Skeletal muscle tissue (tissue), 4 donors: ENCODE data around the gene PTH2R. TPM values are rescaled to one million over a fixed set of nuclear protein-coding genes. Genes with fewer than 3 reads are reported as not detected.
"Not testable (repeated sequence)": the region's sequence is repeated elsewhere in the genome, so short reads cannot be mapped to it uniquely, and the experiment has no call there.

ENCODE experiments used
- H3K27ac ChIP-seq: one replicate; pipeline ENCODE4 v1.7.0; 2013; ENCODE audit warnings: mild to moderate bottlenecking, low read depth, low read length, inconsistent platforms
- H3K27me3 ChIP-seq, 3 donors: one replicate each; pipeline ENCODE4 v1.7.0; 2013; ENCODE audit warnings: low read length in 3 of 3; ENCODE audit not compliant: control insufficient read depth in 3 of 3, insufficient read depth in 3 of 3
- H3K36me3 ChIP-seq, 3 donors: one replicate each; pipeline ENCODE4 v1.7.0; 2013; ENCODE audit warnings: low read length in 3 of 3; ENCODE audit not compliant: control insufficient read depth in 3 of 3, insufficient read depth in 3 of 3
- H3K4me1 ChIP-seq, 3 donors: one replicate each; pipeline ENCODE4 v1.7.0; 2013; ENCODE audit warnings: low read length in 3 of 3, mild to moderate bottlenecking in 3 of 3; ENCODE audit not compliant: control insufficient read depth in 3 of 3, insufficient read depth in 3 of 3
- H3K4me3 ChIP-seq, 3 donors: one replicate each; pipeline ENCODE4 v1.7.0; 2013; ENCODE audit warnings: low read length in 3 of 3
- H3K9ac ChIP-seq, 3 donors: one replicate each; pipeline ENCODE4 v1.7.0; 2013; ENCODE audit warnings: low read length in 3 of 3, mild to moderate bottlenecking in 3 of 3, moderate library complexity in 2 of 3, low read depth in 1 of 3
- H3K9me3 ChIP-seq, 3 donors: one replicate each; pipeline ENCODE4 v1.7.0; 2013; ENCODE audit warnings: low read length in 3 of 3; ENCODE audit not compliant: control insufficient read depth in 3 of 3
- total RNA-seq: library from RNA; depleted of rRNA; stranded (reverse); fragments of >200 nt; gene quantifications from one replicate; pipeline ENCODE4 v1.2.3, GENCODE V29; 2014
- donor health status: Osteomylitis.

The PTH2R gene
- total RNA-seq, 1 donor from 2014 or later = 0.52 TPM

DNA sequence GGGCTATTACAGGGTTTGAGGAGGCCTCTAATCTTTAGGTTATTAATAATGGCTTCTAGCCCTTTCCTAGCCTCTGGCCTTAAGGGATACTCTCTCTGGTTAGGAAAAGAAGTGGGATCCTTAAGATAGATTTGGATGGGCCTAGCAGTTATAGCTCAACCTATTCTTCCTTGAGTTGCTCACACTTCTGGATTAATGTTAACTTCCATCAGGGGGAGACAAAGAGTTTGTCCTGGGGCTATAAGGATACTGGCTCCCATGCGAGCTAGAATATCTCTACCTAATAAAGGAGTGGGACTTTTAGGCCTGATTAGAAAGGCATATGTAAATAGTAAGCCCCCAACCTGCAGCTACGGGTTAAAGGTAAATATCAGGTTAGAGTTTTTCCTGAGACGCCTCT lies 14.3 kb upstream of the PTH2R start:
- H3K36me3 ChIP-seq = no peaks in the 10 kb centered on the region
- no peak overlapping the region for H3K27ac ChIP-seq
- H3K27me3 ChIP-seq = no peaks in the 10 kb centered on the region
- no peak overlapping the region for H3K9ac ChIP-seq
- peaks cover 2 to 3% (median 3%) of the 10 kb centered on the region in 3 donors for H3K9me3 ChIP-seq
- H3K4me3 ChIP-seq = no peak overlapping the region
- no peaks in the 10 kb centered on the region for H3K4me1 ChIP-seq

DNA sequence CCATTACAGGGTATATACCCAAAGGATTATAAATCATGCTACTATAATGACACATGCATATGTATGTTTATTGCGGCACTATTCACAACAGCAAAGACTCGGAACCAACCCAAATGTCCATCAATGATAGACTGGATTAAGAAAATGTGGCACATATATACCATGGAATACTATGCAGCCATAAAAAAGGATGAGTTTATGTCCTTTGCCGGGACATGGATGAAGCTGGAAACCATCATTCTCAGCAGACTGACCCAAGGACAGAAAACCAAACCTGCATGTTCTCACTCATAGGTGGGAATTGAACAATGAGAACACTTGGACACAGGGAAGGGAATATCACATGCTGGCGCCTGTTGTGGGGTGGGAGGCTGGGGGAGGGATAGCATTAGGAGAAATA lies 9.8 kb upstream of the PTH2R start:
- H3K27me3 ChIP-seq, H3K36me3 ChIP-seq, H3K27ac ChIP-seq, H3K9me3 ChIP-seq, H3K9ac ChIP-seq, H3K4me3 ChIP-seq, H3K4me1 ChIP-seq: not testable (repeated sequence)

DNA sequence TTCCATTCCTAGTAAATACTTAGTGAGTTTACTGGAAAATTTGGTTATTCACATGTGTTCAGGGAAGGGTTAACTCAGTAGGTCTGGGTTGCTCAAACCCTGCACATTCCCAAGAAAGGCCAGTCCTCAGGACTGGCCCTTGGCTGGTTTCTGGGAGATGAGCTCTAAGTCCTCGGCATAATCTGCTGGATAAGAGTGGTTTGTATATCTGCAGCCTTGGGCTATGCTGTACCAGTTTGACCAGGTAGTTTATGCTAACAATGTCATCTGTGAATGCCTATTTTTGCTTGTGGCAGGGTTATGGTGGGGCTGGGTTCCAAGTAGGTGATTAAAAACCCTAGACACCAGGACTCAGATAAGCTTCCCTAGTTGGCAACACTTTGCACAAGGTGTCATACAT lies 7.4 kb upstream of the PTH2R start:
- no peak overlapping the region for H3K27ac ChIP-seq
- H3K9me3 ChIP-seq = peaks cover 2 to 3% (median 3%) of the 10 kb centered on the region in 3 donors
- no peaks in the 10 kb centered on the region for H3K4me1 ChIP-seq
- peaks cover 0 to 6% (median 4%) of the 10 kb centered on the region in 3 donors for H3K27me3 ChIP-seq
- H3K4me3 ChIP-seq = no peak overlapping the region
- no peak overlapping the region for H3K9ac ChIP-seq
- no peaks in the 10 kb centered on the region for H3K36me3 ChIP-seq

- Histone ChIP-seq H3K27ac (no peak overlapping the region), H3K4me1 (peaks cover 0 to 6% (median 5%) of the 10 kb centered on the region in 3 donors), H3K4me3 (no peak overlapping the region), H3K9me3 (no peaks in the 10 kb centered on the region), H3K27me3 (peaks cover 25 to 41% (median 38%) of the 10 kb centered on the region in 3 donors), H3K36me3 (no peaks in the 10 kb centered on the region), H3K9ac (no peak overlapping the region)
These were observed 1.1 kb downstream of the PTH2R start for GRCh38 chr2:208407667-208408066.

DNA sequence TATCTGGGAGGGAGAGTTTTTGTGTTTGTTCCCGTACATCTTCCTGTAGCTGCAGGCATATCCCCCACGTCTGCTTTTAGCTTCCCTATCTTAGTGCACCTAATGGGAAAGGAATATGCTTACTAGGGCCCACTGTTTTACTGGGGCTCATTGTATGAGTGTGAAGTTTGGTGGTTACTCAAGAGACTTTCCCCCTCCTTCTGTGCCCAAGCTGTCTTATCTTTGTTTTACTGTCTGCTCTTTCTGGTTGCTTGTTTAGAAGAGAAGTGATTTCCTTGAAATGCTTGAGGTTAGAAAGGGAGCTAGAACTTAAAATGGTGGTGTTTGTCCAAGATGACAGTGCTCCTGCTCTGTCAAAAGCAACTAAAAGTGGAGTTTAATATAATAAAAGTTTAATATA lies 7.3 kb downstream of the PTH2R start:
- Histone ChIP-seq H3K36me3 (no peaks in the 10 kb centered on the region), H3K4me1 (no peaks in the 10 kb centered on the region), H3K27me3 (peaks cover 2 to 17% (median 5%) of the 10 kb centered on the region in 3 donors), H3K4me3 (no peak overlapping the region), H3K9ac (no peak overlapping the region), H3K9me3 (no peaks in the 10 kb centered on the region), H3K27ac (no peak overlapping the region)

- H3K36me3 ChIP-seq = no peaks in the 10 kb centered on the region
- H3K4me3 ChIP-seq = no peak overlapping the region
- no peaks in the 10 kb centered on the region for H3K4me1 ChIP-seq
- no peak overlapping the region for H3K27ac ChIP-seq
- peaks cover 0 to 11% (median 0%) of the 10 kb centered on the region in 3 donors for H3K27me3 ChIP-seq
- H3K9ac ChIP-seq = no peak overlapping the region
- H3K9me3 ChIP-seq = no peaks in the 10 kb centered on the region
These were observed 8.7 kb downstream of the PTH2R start for GRCh38 chr2:208415255-208415654.

GRCh38 chr2:208415897-208416296 lies 9.3 kb downstream of the PTH2R start:
- Histone ChIP-seq H3K9me3 (no peaks in the 10 kb centered on the region), H3K4me3 (no peak overlapping the region), H3K27me3 (peaks cover 0 to 9% (median 0%) of the 10 kb centered on the region in 3 donors), H3K4me1 (no peaks in the 10 kb centered on the region), H3K9ac (no peak overlapping the region), H3K27ac (no peak overlapping the region), H3K36me3 (no peaks in the 10 kb centered on the region)

DNA sequence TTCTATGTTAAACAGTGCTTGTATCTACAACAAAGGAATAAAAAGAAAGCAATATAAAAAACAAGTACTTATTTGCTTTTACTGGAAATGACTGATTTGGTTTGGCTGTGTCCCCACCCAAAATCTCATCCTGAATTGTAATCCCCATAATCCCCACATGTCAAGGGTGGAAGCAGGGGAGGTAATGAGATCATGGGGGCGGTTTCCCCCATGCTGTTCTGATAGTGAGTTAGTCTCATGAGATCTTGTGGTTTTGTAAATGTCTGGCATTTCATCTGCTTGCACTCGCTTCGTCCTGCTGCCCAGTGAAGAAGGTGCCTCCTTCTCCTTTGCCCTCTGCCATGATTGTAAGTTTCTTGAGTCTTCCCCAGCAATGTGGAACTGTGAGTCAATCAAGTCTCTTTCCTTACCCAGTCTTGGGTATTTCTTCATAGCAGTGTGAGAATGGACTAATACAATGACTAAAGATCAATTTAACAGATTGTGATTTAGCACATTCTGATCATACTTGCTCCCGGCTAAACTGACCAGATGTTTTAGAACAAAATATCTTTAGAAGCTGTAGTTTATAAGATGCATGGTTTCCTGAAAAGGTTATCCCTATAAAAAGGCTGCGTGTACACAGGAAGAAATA lies 19.9 kb downstream of the PTH2R start:
- no peak overlapping the region for H3K27ac ChIP-seq
- H3K4me1 ChIP-seq = no peaks in the 10 kb centered on the region
- no peaks in the 10 kb centered on the region for H3K27me3 ChIP-seq
- H3K9me3 ChIP-seq = no peaks in the 10 kb centered on the region
- H3K9ac ChIP-seq = no peak overlapping the region
- no peaks in the 10 kb centered on the region for H3K36me3 ChIP-seq
- H3K4me3 ChIP-seq = no peak overlapping the region

DNA sequence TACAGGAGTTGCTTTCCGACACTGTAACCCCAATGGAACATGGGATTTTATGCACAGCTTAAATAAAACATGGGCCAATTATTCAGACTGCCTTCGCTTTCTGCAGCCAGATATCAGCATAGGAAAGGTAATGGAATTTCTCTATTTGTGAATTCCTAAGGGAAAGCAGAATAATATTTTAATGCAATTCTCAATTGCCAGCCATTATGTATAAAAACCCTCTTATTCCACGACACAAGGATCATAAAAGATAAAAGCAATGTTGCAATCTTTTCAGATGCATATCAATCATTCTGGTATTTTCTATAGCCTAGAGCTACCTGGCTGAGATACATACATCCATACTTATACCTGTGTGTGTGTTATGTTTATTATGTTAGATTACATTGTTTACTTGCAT lies 31.2 kb downstream of the PTH2R start:
- Histone ChIP-seq H3K4me1 (no peaks in the 10 kb centered on the region), H3K36me3 (no peaks in the 10 kb centered on the region), H3K9ac (no peak overlapping the region), H3K9me3 (no peaks in the 10 kb centered on the region), H3K27ac (no peak overlapping the region), H3K4me3 (no peak overlapping the region), H3K27me3 (no peaks in the 10 kb centered on the region)

- no peak overlapping the region for H3K9ac ChIP-seq
- H3K36me3 ChIP-seq = no peaks in the 10 kb centered on the region
- no peaks in the 10 kb centered on the region for H3K4me1 ChIP-seq
- H3K27me3 ChIP-seq = no peaks in the 10 kb centered on the region
- no peak overlapping the region for H3K27ac ChIP-seq
- no peaks in the 10 kb centered on the region for H3K9me3 ChIP-seq
- no peak overlapping the region for H3K4me3 ChIP-seq
These were observed 34.1 kb downstream of the PTH2R start for GRCh38 chr2:208440716-208441115.
